NOMO-1 treated with dmso at 0.1 percent for 144 hours (cell line): ENCODE data around the gene CELF4.

Experiments
- DNase-seq: peaks from one replicate; lab custom pipeline; 2025; ENCODE audit not compliant: unreplicated experiment; lab: John Stamatoyannopoulos, UW

CELF4 gene

GRCh38 chr18:37330173-37330572 is 235.4 kb downstream of the CELF4 start:
- DNase-seq = no peak

- DNase-seq = no peak
These were observed 236.5 kb downstream of the CELF4 start for GRCh38 chr18:37328946-37329719.

GRCh38 chr18:37327063-37327577 is 238.5 kb downstream of the CELF4 start:
- DNase-seq = no peak

- no peak for DNase-seq
These were observed 243.0 kb downstream of the CELF4 start for GRCh38 chr18:37322492-37323035.

GRCh38 chr18:37321582-37322491 is 243.8 kb downstream of the CELF4 start:
- DNase-seq = no peak

- DNase-seq = no peak
These were observed 245.3 kb downstream of the CELF4 start for GRCh38 chr18:37320317-37320716.

- no peak for DNase-seq
These were observed 246.9 kb downstream of the CELF4 start for GRCh38 chr18:37318360-37319355.

- DNase-seq = no peak
These were observed 248.1 kb downstream of the CELF4 start for GRCh38 chr18:37317486-37317885.

- no peak for DNase-seq
These were observed 249.1 kb downstream of the CELF4 start for GRCh38 chr18:37316468-37316867.

GRCh38 chr18:37315935-37316334 is 249.7 kb downstream of the CELF4 start:
- no peak for DNase-seq

GRCh38 chr18:37314534-37314933 is 251.1 kb downstream of the CELF4 start:
- no peak for DNase-seq

- no peak for DNase-seq
These were observed 252.0 kb downstream of the CELF4 start for GRCh38 chr18:37313624-37314023.

GRCh38 chr18:37309861-37310260 is 255.7 kb downstream of the CELF4 start:
- DNase-seq = no peak

GRCh38 chr18:37309059-37309458 is 256.5 kb downstream of the CELF4 start:
- DNase-seq = no peak

GRCh38 chr18:37307181-37307580 is 258.4 kb downstream of the CELF4 start:
- DNase-seq = no peak

GRCh38 chr18:37306432-37306831 is 259.2 kb downstream of the CELF4 start:
- DNase-seq = no peak

- DNase-seq = no peak
These were observed 260.5 kb downstream of the CELF4 start for GRCh38 chr18:37305066-37305465.

GRCh38 chr18:37304012-37304680 is 261.5 kb downstream of the CELF4 start:
- no peak for DNase-seq

- no peak for DNase-seq
These were observed 262.6 kb downstream of the CELF4 start for GRCh38 chr18:37303009-37303408.

GRCh38 chr18:37302519-37302918 is 263.1 kb downstream of the CELF4 start:
- no peak for DNase-seq
